ENCODE measurements around the gene TPRN. TPM values are rescaled to one million over a fixed set of nuclear protein-coding genes. Genes with fewer than 3 reads are reported as not detected.

The TPRN gene
- total and polyA plus RNA-seq, 9 of the 15 experiments (the other 6 are each of a cell fraction or from before 2014, with no cell fraction given): 0.31 to 31.9 (median 4.4) TPM

- no peak for TF ChIP-seq CHAMP1 (IDR thresholded peaks at IDR 0.05)
- TF ChIP-seq TFAP4 (CRISPR knock-in tag; IDR thresholded peaks at IDR 0.05; ENCODE audit: borderline replicate concordance): peak; percentile 73
- no peak for TF ChIP-seq ZKSCAN3 (CRISPR knock-in tag; IDR thresholded peaks at IDR 0.05)
- no peak for TF ChIP-seq HEY1 (CRISPR knock-in tag; IDR thresholded peaks at IDR 0.05; ENCODE audit: borderline replicate concordance)
- TF ChIP-seq CBFA2T2 (conservative IDR thresholded peaks at IDR 0.05): no peak
- TF ChIP-seq ARID4B (CRISPR knock-in tag; IDR thresholded peaks at IDR 0.05): peak; percentile 97
- no peak for TF ChIP-seq HOMEZ (CRISPR knock-in tag; IDR thresholded peaks at IDR 0.05)
- TF ChIP-seq DPF2 (IDR thresholded peaks at IDR 0.05): peak; percentile 49; the same call in 1 of the 2 replicates
- no peak for TF ChIP-seq SNRNP70 (optimal IDR thresholded peaks at IDR 0.05; ENCODE audit: low read depth, low read length)
- TF ChIP-seq ZNF232 (CRISPR knock-in tag; IDR thresholded peaks at IDR 0.05): no peak
- TF ChIP-seq NR3C1 (CRISPR knock-in tag; IDR thresholded peaks at IDR 0.05): 0 out of 2 replicates have a peak, but pooled peaks have one; percentile 20
- no peak for TF ChIP-seq MTA2 (IDR thresholded peaks at IDR 0.05; ENCODE audit: low read depth)
- TF ChIP-seq ZBED1 (IDR thresholded peaks at IDR 0.05): no peak
- TF ChIP-seq ZNF41 (CRISPR knock-in tag; conservative IDR thresholded peaks at IDR 0.05): no peak
- peak; percentile 28; the same call in 1 of the 2 replicates for TF ChIP-seq ERF (CRISPR knock-in tag; IDR thresholded peaks at IDR 0.05)
- TF ChIP-seq BHLHE40 (IDR thresholded peaks at IDR 0.05; ENCODE audit: low read length): peak; percentile 93
- no peak for TF ChIP-seq PATZ1 (CRISPR knock-in tag; IDR thresholded peaks at IDR 0.05; ENCODE audit: borderline replicate concordance)
Observed at GRCh38 chr9:137188490-137189296, 11.8 kb downstream of the TPRN start, which contains the start of the genes ANAPC2 and SSNA1 (continued).
